KMS-11 (cell line): ENCODE measurements around the gene RASSF3.
"Not testable (repeated sequence)": the region's sequence is repeated elsewhere in the genome, so short reads cannot be mapped to it uniquely, and the experiment has no call there.

Experiments
- H2AFZ ChIP-seq: fragments of 200-600 bp; sonication (generic); 2 replicates; pipeline ENCODE4 v1.6.1; 2016; ENCODE audit warnings: antibody characterized with exemption, mixed run types, low read depth
- H3K27ac ChIP-seq: fragments of 200-600 bp; sonication (generic); 2 replicates; pipeline ENCODE4 v1.6.1; 2016; ENCODE audit warnings: mild to moderate bottlenecking, mixed run types
- H3K27me3 ChIP-seq: fragments of 200-600 bp; sonication (generic); 2 replicates; pipeline ENCODE4 v1.6.1; 2017; ENCODE audit warnings: mild to moderate bottlenecking, low read depth, mixed run types, moderate library complexity; ENCODE audit not compliant: insufficient read depth
- H3K36me3 ChIP-seq: fragments of 200-600 bp; sonication (generic); 2 replicates; pipeline ENCODE4 v1.6.1; 2017; ENCODE audit warnings: mild to moderate bottlenecking, mixed run types; ENCODE audit not compliant: insufficient read depth
- H3K4me1 ChIP-seq: fragments of 200-600 bp; sonication (generic); 2 replicates; pipeline ENCODE4 v1.6.1; 2016; ENCODE audit warnings: mild to moderate bottlenecking, low read depth, mixed run types; ENCODE audit not compliant: poor library complexity, severe bottlenecking
- H3K4me2 ChIP-seq: fragments of 200-600 bp; sonication (generic); 2 replicates; pipeline ENCODE4 v1.7.0; 2016; ENCODE audit warnings: mild to moderate bottlenecking, mixed run types
- H3K4me3 ChIP-seq: fragments of 200-600 bp; sonication (generic); IDR thresholded peaks from 2 replicates; pipeline ENCODE4 v1.6.1; 2017; ENCODE audit warnings: low read depth, low read length, mixed read lengths; ENCODE audit not compliant: insufficient read depth
- H3K79me2 ChIP-seq: fragments of 200-600 bp; sonication (generic); 2 replicates; pipeline ENCODE4 v1.6.1; 2016; ENCODE audit warnings: low read depth, mixed run types; ENCODE audit not compliant: insufficient read depth
- H3K9ac ChIP-seq: fragments of 200-600 bp; sonication (generic); 2 replicates; pipeline ENCODE4 v1.6.1; 2016; ENCODE audit warnings: mild to moderate bottlenecking, mixed run types
- H4K20me1 ChIP-seq: fragments of 200-600 bp; sonication (generic); 2 replicates; pipeline ENCODE4 v1.6.1; 2016; ENCODE audit warnings: mild to moderate bottlenecking, mixed run types; ENCODE audit not compliant: insufficient read depth
- CTCF ChIP-seq: fragments of 200-600 bp; sonication (generic); conservative IDR thresholded peaks from 2 replicates; pipeline ENCODE4 v1.6.1; 2017; ENCODE audit warnings: low read depth, mild to moderate bottlenecking, antibody characterized with exemption, low read length, moderate library complexity, mixed read lengths

The RASSF3 gene

DNA sequence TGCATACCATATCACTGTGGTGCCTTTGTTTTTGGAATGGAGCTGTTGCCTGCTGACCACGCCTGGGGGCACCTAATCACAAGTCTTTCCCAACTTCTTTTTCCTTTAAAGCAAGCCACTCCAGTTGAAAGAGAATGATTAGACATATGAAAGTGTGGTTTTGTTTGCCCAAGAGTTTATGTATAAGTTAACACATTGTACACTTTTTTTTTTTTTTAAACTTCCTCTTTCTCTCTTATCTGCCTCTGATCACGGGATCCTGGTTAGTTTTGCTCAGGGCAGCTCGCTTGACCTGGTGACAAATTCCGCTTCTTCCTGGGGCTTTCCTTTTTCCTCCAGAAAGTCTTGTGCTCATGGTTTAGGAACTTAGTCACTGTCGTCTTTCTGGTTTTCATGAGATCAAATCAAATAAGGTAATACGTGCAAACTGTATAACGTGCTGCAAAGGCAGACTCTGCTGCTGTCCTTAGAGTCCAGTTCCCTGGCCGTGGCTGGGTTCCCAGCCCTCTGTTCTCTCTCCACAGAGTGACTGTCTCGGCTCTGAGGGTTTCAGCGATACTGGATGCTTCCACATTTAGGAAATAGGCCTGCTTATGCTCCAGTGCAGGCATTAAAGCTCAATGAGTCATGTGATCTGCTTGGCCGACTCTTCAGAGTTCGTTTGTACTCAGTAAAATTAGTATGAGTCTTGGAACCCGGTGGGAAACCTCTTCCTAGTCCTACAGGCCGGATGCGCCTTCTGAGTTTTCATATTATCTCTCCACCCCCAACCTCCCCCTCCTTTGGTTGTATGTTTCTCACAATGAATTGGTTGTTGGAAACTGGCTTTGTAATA is 15.2 kb downstream of the RASSF3 start:
- Histone ChIP-seq H3K27me3 (no peaks in the 10 kb centered on the region), H3K79me2 (peaks cover 69% of the 10 kb centered on the region), H4K20me1 (no peaks in the 10 kb centered on the region), H2AFZ (no peak overlapping the region), H3K36me3 (no peaks in the 10 kb centered on the region), H3K4me2 (no peak overlapping the region), H3K4me3 (no peak overlapping the region), H3K9ac (no peak overlapping the region), H3K4me1 (peaks cover 9% of the 10 kb centered on the region), H3K27ac (no peak overlapping the region)
- TF ChIP-seq CTCF, result no peak

GRCh38 chr12:64626588-64626987 is 16.3 kb downstream of the RASSF3 start:
- H3K4me3 ChIP-seq, H3K27me3 ChIP-seq, H3K9ac ChIP-seq, H3K4me1 ChIP-seq, H3K27ac ChIP-seq, H3K4me2 ChIP-seq, H3K36me3 ChIP-seq, H4K20me1 ChIP-seq, H2AFZ ChIP-seq: not testable (repeated sequence)
- H3K79me2 ChIP-seq, result peaks cover 59% of the 10 kb centered on the region

GRCh38 chr12:64627771-64628170 is 17.5 kb downstream of the RASSF3 start:
- H3K27ac ChIP-seq, result no peak overlapping the region
- no peak overlapping the region for H3K4me3 ChIP-seq
- H4K20me1 ChIP-seq, result no peaks in the 10 kb centered on the region
- no peaks in the 10 kb centered on the region for H3K27me3 ChIP-seq
- H3K9ac ChIP-seq, result no peak overlapping the region
- H3K4me2 ChIP-seq, result no peak overlapping the region
- TF ChIP-seq CTCF, result no peak
- peaks cover 58% of the 10 kb centered on the region; the same call in 1 of the 2 replicates for H3K79me2 ChIP-seq
- H3K4me1 ChIP-seq, result peaks cover 3% of the 10 kb centered on the region
- H2AFZ ChIP-seq, result no peak overlapping the region
- no peaks in the 10 kb centered on the region for H3K36me3 ChIP-seq

GRCh38 chr12:64631197-64631596 is 20.9 kb downstream of the RASSF3 start:
- H2AFZ ChIP-seq, result no peak overlapping the region
- no peak for TF ChIP-seq CTCF
- no peak overlapping the region for H3K9ac ChIP-seq
- no peaks in the 10 kb centered on the region for H3K4me1 ChIP-seq
- no peak overlapping the region for H3K4me3 ChIP-seq
- no peaks in the 10 kb centered on the region for H4K20me1 ChIP-seq
- H3K27ac ChIP-seq, result no peak overlapping the region
- H3K4me2 ChIP-seq, result no peak overlapping the region
- H3K36me3 ChIP-seq, result no peaks in the 10 kb centered on the region; the same call in 1 of the 2 replicates
- H3K27me3 ChIP-seq, result no peaks in the 10 kb centered on the region
- peaks cover 43% of the 10 kb centered on the region; the same call in 1 of the 2 replicates for H3K79me2 ChIP-seq
